Superior temporal gyrus (tissue), 1 donor: ENCODE data around the gene THBS3.
A peak's percentile ranks its signal among the peaks of the same experiment; 100 is the strongest.
"Not testable (repeated sequence)": the region's sequence is repeated elsewhere in the genome, so short reads cannot be mapped to it uniquely, and the experiment has no call there.

ENCODE experiments used
- DNase-seq: peaks from one replicate; pipeline ENCODE4 v3.0.0-alpha.2; 2016; ENCODE audit errors: extremely low spot score

Gene THBS3

GRCh38 chr1:155207806-155208540 is at the start of gene THBS3:
Gene THBS3, minus strand, starts transcription at chr1:155207897. Its CDS starts 21 bp downstream, at chr1:155207876.
- DNase-seq, result peak; percentile 17

- no peak for DNase-seq
Measured at GRCh38 chr1:155256058-155256852, 48.6 kb upstream of the THBS3 start.

GRCh38 chr1:155255243-155256007 is 47.7 kb upstream of the THBS3 start, which contains the start of gene ENTREP3:
Gene ENTREP3, minus strand, starts transcription at chr1:155255483. Its CDS starts 606 bp downstream, at chr1:155254877.
- peak; percentile 89 for DNase-seq

GRCh38 chr1:155254714-155255242 is 47.1 kb upstream of the THBS3 start:
- DNase-seq, result no peak

- no peak for DNase-seq
Measured at GRCh38 chr1:155254228-155254713, 46.6 kb upstream of the THBS3 start.

GRCh38 chr1:155253797-155254196 is 46.1 kb upstream of the THBS3 start:
- no peak for DNase-seq

- DNase-seq, result no peak
Measured at GRCh38 chr1:155253208-155253607, 45.5 kb upstream of the THBS3 start.

- DNase-seq, result no peak
Measured at GRCh38 chr1:155251566-155251965, 43.9 kb upstream of the THBS3 start.

GRCh38 chr1:155250633-155251449 is 43.1 kb upstream of the THBS3 start:
- peak; percentile 96 for DNase-seq

- DNase-seq, result no peak
Measured at GRCh38 chr1:155250246-155250632, 42.5 kb upstream of the THBS3 start.

GRCh38 chr1:155247667-155248553 is 40.2 kb upstream of the THBS3 start:
- no peak for DNase-seq

GRCh38 chr1:155246796-155247195 is 39.1 kb upstream of the THBS3 start:
- not testable (repeated sequence) for DNase-seq

GRCh38 chr1:155245163-155245524 is 37.4 kb upstream of the THBS3 start:
- no peak for DNase-seq

- peak; percentile 99 for DNase-seq
Measured at GRCh38 chr1:155244368-155245162, 36.9 kb upstream of the THBS3 start.

- peak; percentile 38 for DNase-seq
Measured at GRCh38 chr1:155242805-155243358, 35.2 kb upstream of the THBS3 start.

- no peak for DNase-seq
Measured at GRCh38 chr1:155241841-155242264, 34.2 kb upstream of the THBS3 start.

- peak; percentile 98 for DNase-seq
Measured at GRCh38 chr1:155241069-155241679, 33.5 kb upstream of the THBS3 start.

GRCh38 chr1:155236451-155236850 is 28.8 kb upstream of the THBS3 start:
- no peak for DNase-seq
